Dermis blood vessel endothelial cell (primary cell): ENCODE measurements around the gene DYRK4. TPM values are rescaled to one million over a fixed set of nuclear protein-coding genes. Genes with fewer than 3 reads are reported as not detected.

Experiments
- DNase-seq: peaks from one replicate; pipeline ENCODE4 v3.0.0; 2010
- total RNA-seq: library from RNA; depleted of rRNA; stranded (reverse); fragments of >200 nt; gene quantifications from 2 replicates; pipeline ENCODE4 v1.2.3, GENCODE V29; 2014

Gene DYRK4
- total RNA-seq, 1 donor from 2014 or later, result 18.9 TPM

GRCh38 chr12:4628406-4628805 lies 66.4 kb downstream of the DYRK4 start:
- no peak for DNase-seq

- DNase-seq, result no peak
Measured at GRCh38 chr12:4630262-4630661, 68.3 kb downstream of the DYRK4 start.

DNA sequence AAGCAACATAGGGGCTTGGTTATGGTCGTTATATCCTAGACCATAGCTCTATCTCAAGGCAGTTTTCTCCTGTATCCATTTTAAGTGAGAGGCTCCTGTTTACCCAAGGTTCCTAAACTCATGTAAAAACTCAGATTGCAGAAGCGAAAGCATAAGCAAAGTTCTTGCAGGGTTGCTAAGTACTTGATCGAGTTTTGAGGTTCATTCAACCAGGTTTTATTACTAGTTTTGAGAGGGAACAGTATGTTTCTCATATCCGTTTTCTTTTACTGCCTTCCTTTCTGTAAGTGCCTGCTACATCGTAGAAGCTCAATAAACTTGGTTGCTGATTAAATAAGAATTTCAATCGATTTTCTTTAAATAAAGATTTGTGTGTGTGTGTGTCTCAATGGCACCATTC lies 81.7 kb downstream of the DYRK4 start:
- DNase-seq, result no peak

DNA sequence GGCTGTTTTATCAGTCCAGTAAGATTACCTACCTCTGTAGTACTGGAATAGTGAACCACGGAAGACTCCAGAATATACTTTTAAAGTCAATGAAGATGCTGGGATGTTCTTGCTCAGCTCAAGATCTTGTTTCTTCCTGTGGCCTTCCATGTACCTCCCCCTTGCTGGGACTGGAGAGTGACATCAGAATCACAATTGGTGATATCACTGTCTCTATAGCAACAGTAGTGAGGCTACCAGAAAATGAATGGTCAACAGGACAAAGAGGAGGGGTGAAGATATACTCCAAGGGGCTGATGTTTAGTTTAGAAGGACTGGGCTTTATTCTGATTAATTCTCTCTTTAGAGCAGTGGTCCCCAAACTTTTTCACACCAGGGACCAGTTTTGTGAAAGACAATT lies 83.0 kb downstream of the DYRK4 start:
- no peak for DNase-seq

DNA sequence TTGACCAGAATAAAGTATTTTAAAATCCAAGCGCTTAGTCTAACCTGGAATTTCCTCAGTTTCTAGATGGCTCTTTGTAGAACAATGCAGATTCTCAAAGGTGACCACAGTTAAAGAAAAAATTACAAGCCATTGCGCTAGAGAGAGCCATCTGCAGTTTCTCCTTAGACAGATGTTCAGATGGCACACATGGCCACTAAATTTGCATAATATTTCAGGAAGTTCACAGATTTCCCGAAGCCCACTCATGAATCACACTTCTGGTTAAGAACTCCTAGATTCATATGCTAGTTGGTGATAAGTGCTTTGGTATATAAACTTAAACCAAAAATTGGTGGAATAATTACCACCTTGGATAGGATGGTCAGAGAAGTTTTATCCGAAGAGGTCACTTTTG lies 86.1 kb downstream of the DYRK4 start:
- no peak for DNase-seq

DNA sequence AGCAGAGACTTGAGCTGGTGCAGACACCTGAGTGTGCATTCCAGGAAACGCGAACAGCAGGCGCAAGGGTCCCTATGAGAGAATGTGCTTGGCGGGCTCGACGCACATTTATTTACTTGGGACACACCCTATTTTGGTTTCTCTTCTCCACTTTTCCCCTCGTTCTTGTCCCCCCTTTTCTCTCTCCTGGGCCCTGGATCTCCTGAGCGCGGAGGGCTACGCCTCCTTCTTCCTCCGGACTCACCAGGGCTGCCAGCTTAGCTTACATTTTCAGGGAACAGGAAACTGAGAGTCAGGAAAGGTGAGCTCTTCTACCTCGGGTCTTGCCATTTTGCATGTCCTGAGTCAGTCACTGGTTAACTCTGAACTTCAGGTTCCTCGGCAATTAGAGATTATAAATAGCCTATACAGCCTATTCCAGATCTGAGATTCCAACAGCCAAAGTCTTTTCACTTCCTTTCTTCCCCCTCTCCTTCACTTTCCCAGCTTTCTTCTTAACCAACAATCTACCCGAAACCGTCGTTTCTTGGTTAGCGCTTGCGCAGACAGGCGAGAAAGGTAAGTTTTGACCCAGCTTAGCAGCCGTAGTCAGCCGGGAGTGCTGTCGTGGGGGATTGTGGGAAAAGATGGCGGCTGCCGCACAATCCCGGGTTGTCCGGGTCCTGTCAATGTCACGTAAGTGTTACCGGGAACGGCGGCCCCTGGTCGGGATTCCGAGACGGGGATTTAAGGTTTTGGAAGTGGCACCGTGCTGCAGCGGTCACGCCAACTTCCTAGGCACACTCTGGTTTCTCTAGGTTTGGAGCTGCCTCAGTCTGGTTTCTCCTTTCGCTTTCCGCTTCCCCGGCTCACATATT lies 86.7 kb downstream of the DYRK4 start, which contains the start of the genes AKAP3 and NDUFA9:
Gene AKAP3, minus strand, starts transcription at position 551 of the 857 bp plus-strand sequence. CDS start 10,855 bp downstream, outside the sequence.
Gene NDUFA9, plus strand, starts transcription at position 614 of the 857 bp plus-strand sequence. Its CDS starts 13 bp downstream, at position 627.
- peak; percentile 93 for DNase-seq

- no peak for DNase-seq
Measured at GRCh38 chr12:4649358-4649661, 87.3 kb downstream of the DYRK4 start.

DNA sequence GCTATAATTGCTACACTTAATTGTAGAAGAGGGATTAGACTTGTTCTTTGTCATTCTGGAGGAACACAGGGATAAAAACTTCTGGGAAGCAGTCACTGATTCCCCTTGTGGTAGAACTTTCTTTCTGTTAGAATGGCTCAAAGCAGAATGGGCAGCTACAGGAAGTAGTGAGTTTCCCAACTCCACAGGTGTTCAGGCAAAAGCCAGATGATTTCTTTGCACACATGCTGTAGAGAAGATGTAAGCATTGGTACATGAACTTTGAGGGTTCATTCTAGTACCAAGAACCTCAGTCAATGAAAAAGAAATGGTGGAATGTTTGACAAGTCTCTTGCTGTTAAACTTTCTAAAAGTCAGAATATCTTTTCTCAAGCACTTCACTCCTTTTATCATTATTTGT lies 91.2 kb downstream of the DYRK4 start:
- DNase-seq, result peak; percentile 8

GRCh38 chr12:4653691-4654090 lies 91.7 kb downstream of the DYRK4 start:
- no peak for DNase-seq

Other genes with a start within 250 kb of the DYRK4 start
- 11.2 and 19.7 TPM in 2 replicates for gene TIGAR, start 241.0 kb upstream of the DYRK4 start, total RNA-seq
- gene FGF23, start 182.5 kb upstream of the DYRK4 start, total RNA-seq, result not detected in 2 replicates
- not detected in 2 replicates for gene FGF6, start 116.4 kb upstream of the DYRK4 start, total RNA-seq
- gene RAD51AP1, start 23.3 kb upstream of the DYRK4 start, total RNA-seq, result 12.3 and 34.2 TPM in 2 replicates
- gene AKAP3, start 86.8 kb downstream of the DYRK4 start, total RNA-seq, result 0.85 and 2.4 TPM in 2 replicates
- 54.5 and 75.2 TPM in 2 replicates for gene NDUFA9, start 86.9 kb downstream of the DYRK4 start, total RNA-seq
- gene GALNT8, start 158.2 kb downstream of the DYRK4 start, total RNA-seq, result under 0.01 and 0.14 TPM in 2 replicates